ENCODE data around the gene PPP2R2C.

PPP2R2C gene

GRCh38 chr4:6427439-6428090, 44.8 kb downstream of the PPP2R2C start:
- Histone ChIP-seq H3K4me3 (replicated peaks; ENCODE audit: insufficient read depth, low read length) (no peak overlapping the region), H3K27ac (replicated peaks) (no peak overlapping the region), H3K27me3 (ENCODE audit: insufficient read depth, poor library complexity, severe bottlenecking) (no peaks in the 10 kb centered on the region)
- no peak for TF ChIP-seq GABPA (IDR thresholded peaks at IDR 0.05; ENCODE audit: low read depth)
- TF ChIP-seq, protein P1, sequence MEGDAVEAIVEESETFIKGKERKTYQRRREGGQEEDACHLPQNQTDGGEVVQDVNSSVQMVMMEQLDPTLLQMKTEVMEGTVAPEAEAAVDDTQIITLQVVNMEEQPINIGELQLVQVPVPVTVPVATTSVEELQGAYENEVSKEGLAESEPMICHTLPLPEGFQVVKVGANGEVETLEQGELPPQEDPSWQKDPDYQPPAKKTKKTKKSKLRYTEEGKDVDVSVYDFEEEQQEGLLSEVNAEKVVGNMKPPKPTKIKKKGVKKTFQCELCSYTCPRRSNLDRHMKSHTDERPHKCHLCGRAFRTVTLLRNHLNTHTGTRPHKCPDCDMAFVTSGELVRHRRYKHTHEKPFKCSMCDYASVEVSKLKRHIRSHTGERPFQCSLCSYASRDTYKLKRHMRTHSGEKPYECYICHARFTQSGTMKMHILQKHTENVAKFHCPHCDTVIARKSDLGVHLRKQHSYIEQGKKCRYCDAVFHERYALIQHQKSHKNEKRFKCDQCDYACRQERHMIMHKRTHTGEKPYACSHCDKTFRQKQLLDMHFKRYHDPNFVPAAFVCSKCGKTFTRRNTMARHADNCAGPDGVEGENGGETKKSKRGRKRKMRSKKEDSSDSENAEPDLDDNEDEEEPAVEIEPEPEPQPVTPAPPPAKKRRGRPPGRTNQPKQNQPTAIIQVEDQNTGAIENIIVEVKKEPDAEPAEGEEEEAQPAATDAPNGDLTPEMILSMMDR (IDR thresholded peaks at IDR 0.05; ENCODE audit: insufficient read depth, low read length) = no peak
- TF ChIP-seq POLR2AphosphoS5 (IDR thresholded peaks at IDR 0.05; ENCODE audit: low read depth) = no peak
- TF ChIP-seq REST (IDR thresholded peaks at IDR 0.05; ENCODE audit: insufficient replicate concordance, low read depth) = no peak
- no peak for TF ChIP-seq SPI1 (IDR thresholded peaks at IDR 0.05; ENCODE audit: borderline replicate concordance, low read depth)
- DNase-seq (ENCODE audit: low read depth in 1 of 2, low spot score in 1 of 2) = no peak

DNA sequence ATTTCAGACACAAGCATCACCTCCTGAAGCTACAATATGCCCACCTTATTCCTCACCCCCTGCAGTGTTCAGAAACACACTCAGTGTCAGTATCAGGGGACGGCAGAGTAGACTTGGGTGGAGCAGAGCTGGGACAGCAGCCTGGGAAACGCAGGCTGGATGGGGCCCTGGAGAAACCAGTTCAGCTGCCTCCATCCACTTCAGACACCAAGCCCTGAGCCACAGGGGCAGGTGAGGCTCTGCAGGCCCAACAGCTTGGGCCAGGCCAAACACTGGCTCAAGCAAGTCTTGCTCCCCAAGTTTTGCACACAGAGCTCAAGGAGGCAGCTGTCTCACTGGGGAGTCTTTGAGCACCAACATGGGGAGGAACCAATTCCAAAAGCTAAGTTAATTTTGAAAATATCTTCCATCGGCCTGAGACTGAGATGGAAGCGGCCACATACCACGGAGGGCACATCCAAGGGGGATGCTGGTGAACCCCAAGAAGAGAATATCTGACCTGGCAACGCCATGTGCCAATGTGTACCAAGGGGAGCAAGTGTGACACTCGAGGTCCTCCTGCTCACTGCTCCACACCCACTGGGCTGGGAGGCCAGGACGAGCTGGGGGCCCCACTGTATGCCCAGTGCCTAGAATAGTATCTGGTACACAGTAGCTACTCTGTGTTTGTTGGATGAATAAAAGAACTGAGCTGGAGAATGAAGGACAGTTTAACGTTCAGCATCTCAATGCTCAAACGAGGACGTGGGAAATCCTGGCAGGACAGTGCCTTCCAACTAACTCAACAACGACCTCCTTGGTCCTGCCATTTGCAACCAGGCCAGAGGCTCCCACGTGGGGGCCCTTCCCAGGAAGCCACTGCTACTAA, 45.6 kb downstream of the PPP2R2C start:
- Histone ChIP-seq H3K27me3 (ENCODE audit: insufficient read depth, poor library complexity, severe bottlenecking) (no peaks in the 10 kb centered on the region), H3K4me3 (replicated peaks; ENCODE audit: insufficient read depth, low read length) (no peak overlapping the region), H3K27ac (replicated peaks) (no peak overlapping the region)
- no peak for DNase-seq (ENCODE audit: low read depth in 1 of 2, low spot score in 1 of 2)
- TF ChIP-seq SPI1 (IDR thresholded peaks at IDR 0.05; ENCODE audit: borderline replicate concordance, low read depth) (no peak), REST (IDR thresholded peaks at IDR 0.05; ENCODE audit: insufficient replicate concordance, low read depth) (no peak), POLR2AphosphoS5 (IDR thresholded peaks at IDR 0.05; ENCODE audit: low read depth) (no peak), GABPA (IDR thresholded peaks at IDR 0.05; ENCODE audit: low read depth) (no peak)
- TF ChIP-seq, protein P1 (IDR thresholded peaks at IDR 0.05; ENCODE audit: insufficient read depth, low read length) = no peak

DNA sequence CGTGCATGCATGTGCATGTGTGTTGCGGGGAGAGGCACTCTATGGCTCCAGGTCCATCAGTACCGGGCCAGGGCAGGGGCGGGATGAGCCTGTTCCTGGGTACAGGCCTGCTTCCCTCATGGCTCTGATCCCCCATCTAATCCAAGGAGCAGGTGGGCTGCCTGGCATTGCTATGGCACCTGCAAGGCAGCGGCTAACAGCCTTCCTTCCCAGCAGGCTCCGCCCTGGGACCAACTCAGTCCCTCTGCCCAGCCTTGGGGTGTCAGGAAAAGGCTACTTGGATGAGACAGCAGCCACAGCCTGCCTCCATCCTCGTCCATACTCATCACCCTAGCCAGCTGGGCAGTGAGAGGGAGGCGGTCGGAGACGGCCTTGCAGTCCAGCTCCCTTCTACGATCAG, 46.5 kb downstream of the PPP2R2C start:
- Histone ChIP-seq H3K4me3 (replicated peaks; ENCODE audit: insufficient read depth, low read length) (no peak overlapping the region), H3K27me3 (ENCODE audit: insufficient read depth, poor library complexity, severe bottlenecking) (no peaks in the 10 kb centered on the region), H3K27ac (replicated peaks) (no peak overlapping the region)
- no peak for TF ChIP-seq SPI1 (IDR thresholded peaks at IDR 0.05; ENCODE audit: borderline replicate concordance, low read depth)
- TF ChIP-seq, protein P1 (IDR thresholded peaks at IDR 0.05; ENCODE audit: insufficient read depth, low read length) = no peak
- DNase-seq (ENCODE audit: low read depth in 1 of 2, low spot score in 1 of 2) = no peak

Data from HL-60 (cell line).